Panc1 (cell line): ENCODE measurements around the gene CENPP. TPM values are rescaled to one million over a fixed set of nuclear protein-coding genes. Genes with fewer than 3 reads are reported as not detected.

Source experiments
- ATAC-seq: fragments of 200-7000 bp; cut with Tn5 transposase; 2 replicates; pipeline ENCODE4 v1.9.1; 2020; ENCODE audit warnings: mild to moderate bottlenecking, moderate library complexity
- BruUV-seq: library from RNA; stranded (reverse); fragments of 400-500 nt; replicated peaks from 2 replicates; lab custom pipeline; 2021; lab: Mats Ljungman, UMichigan
- CTCF ChIA-PET: fragments of 300-600 bp; sonication (Branson Sonifier 250); formaldehyde crosslinking; loops from one replicate; lab custom pipeline; 2022; ENCODE audit warnings: antibody characterized with exemption; lab: Charles Lee
- POLR2A ChIA-PET: fragments of 300-600 bp; sonication (Branson Sonifier 250); formaldehyde crosslinking; loops from one replicate; lab custom pipeline; 2022; ENCODE audit warnings: antibody characterized with exemption; lab: Charles Lee
- DNase-seq: peaks from one replicate; pipeline ENCODE4 v3.0.0-alpha.2; 2010; ENCODE audit warnings: low read depth, low spot score
- H3K27ac ChIP-seq: 2 replicates; pipeline ENCODE4 v1.5.1; 2011; ENCODE audit warnings: mild to moderate bottlenecking, low read length, inconsistent platforms
- H3K27me3 ChIP-seq: fragments of 200-500 bp; sonication (Bioruptor generic); 2 replicates; pipeline ENCODE4 v1.6.0; 2014; ENCODE audit warnings: low read length, inconsistent platforms; ENCODE audit not compliant: control insufficient read depth, insufficient read depth
- H3K36me3 ChIP-seq: fragments of 200-500 bp; sonication (Bioruptor generic); 2 replicates; pipeline ENCODE4 v1.5.1; 2014; ENCODE audit warnings: inconsistent platforms, mild to moderate bottlenecking, low read length, moderate library complexity; ENCODE audit not compliant: control insufficient read depth, insufficient read depth
- H3K4me1 ChIP-seq: 2 replicates; pipeline ENCODE4 v1.5.1; 2011; ENCODE audit warnings: inconsistent platforms, mild to moderate bottlenecking, low read length, moderate library complexity; ENCODE audit not compliant: control insufficient read depth, insufficient read depth
- H3K4me3 ChIP-seq, 2 experiments: 2 replicates each; pipeline ENCODE4 v1.5.1; 2011 to 2012; ENCODE audit warnings: low read depth in 2 of 2, low read length in 2 of 2, mild to moderate bottlenecking in 2 of 2, inconsistent platforms in 1 of 2, moderate library complexity in 1 of 2
- H3K9me3 ChIP-seq: fragments of 200-500 bp; sonication (Bioruptor generic); 2 replicates; pipeline ENCODE4 v1.5.1; 2014; ENCODE audit warnings: low read depth, mild to moderate bottlenecking, inconsistent platforms, low read length, moderate library complexity; ENCODE audit not compliant: control insufficient read depth, insufficient read depth
- CTCF ChIP-seq: fragments of 450-650 bp; IDR thresholded peaks from 2 replicates; pipeline ENCODE4 v1.5.1; 2017; ENCODE audit warnings: mild to moderate bottlenecking
- POLR2AphosphoS5 ChIP-seq: IDR thresholded peaks from 2 replicates; pipeline ENCODE4 v1.6.1; 2012; ENCODE audit warnings: mild to moderate bottlenecking, low read depth, low read length, moderate library complexity
- REST ChIP-seq, 2 experiments: IDR thresholded peaks; 2 replicates each; pipeline ENCODE4 v1.6.1; 2011 to 2012; ENCODE audit warnings: low read depth in 2 of 2, control low read depth in 1 of 2, low read length in 1 of 2, mild to moderate bottlenecking in 1 of 2, moderate library complexity in 1 of 2; ENCODE audit not compliant: insufficient read depth in 1 of 2
- SIN3A ChIP-seq: IDR thresholded peaks from 2 replicates; pipeline ENCODE4 v1.6.1; 2012; ENCODE audit warnings: low read depth, mild to moderate bottlenecking, low read length, moderate library complexity, borderline replicate concordance; ENCODE audit not compliant: insufficient read depth
- TCF7L2 ChIP-seq: IDR thresholded peaks from 2 replicates; pipeline ENCODE4 v1.6.1; 2011; ENCODE audit warnings: mild to moderate bottlenecking, low read depth, low read length, inconsistent platforms
- in situ Hi-C: cut with HindIII; loops from 2 replicates; pipeline ENCODE4 v1.10.0; 2016; ENCODE audit warnings: low sequenced_read_pairs, low pct_unique_long_range_greater_than_20kb
- intact Hi-C: fragments of 100-400 bp; cut with micrococcal nuclease; formaldehyde crosslinking; loops from one replicate; pipeline ENCODE4 v1.10.0; 2022; ENCODE audit not compliant: unreplicated experiment
- total RNA-seq: library from RNA; stranded (reverse); gene quantifications from one replicate; pipeline ENCODE4 v1.2.1, GENCODE V29; 2021; ENCODE audit not compliant: unreplicated experiment

The CENPP gene
- total RNA-seq, 1 experiment from 2014 or later: 6.7 TPM

- TF ChIP-seq CTCF: no peak
- TF ChIP-seq POLR2AphosphoS5: no peak
- TF ChIP-seq SIN3A: no peak
- no peak for TF ChIP-seq REST (IDR thresholded peaks at IDR 0.05; ENCODE audit: insufficient read depth in 1 of 2, low read depth in 2 of 2, low read length in 1 of 2)
- no peak for TF ChIP-seq TCF7L2
- Histone ChIP-seq H3K36me3 (no peaks in the 10 kb centered on the region), H3K9me3 (no peaks in the 10 kb centered on the region; the same call in 1 of the 2 replicates), H3K27ac (no peak overlapping the region), H3K27me3 (no peaks in the 10 kb centered on the region), H3K4me1 (no peaks in the 10 kb centered on the region), H3K4me3 (no peak overlapping the region)
- ChIA-PET POLR2A (no interaction called here), CTCF (no interaction called here)
- ATAC-seq: no peak
- DNase-seq: no peak
- in situ Hi-C loops: no loop called here
- intact Hi-C loops: no loop called here
- no TSS peak for BruUV-seq
Observed at GRCh38 chr9:92342825-92343488, 17.2 kb downstream of the CENPP start.

- in situ Hi-C loops (no loop called here), intact Hi-C loops (no loop called here)
- H3K36me3 ChIP-seq: no peaks in the 10 kb centered on the region
- no peak for ATAC-seq
- H3K27me3 ChIP-seq: no peaks in the 10 kb centered on the region
- CTCF ChIA-PET: no interaction called here
- no peak overlapping the region for H3K27ac ChIP-seq
- POLR2A ChIA-PET: no interaction called here
- H3K9me3 ChIP-seq: no peaks in the 10 kb centered on the region
- TF ChIP-seq CTCF (no peak), TCF7L2 (no peak), POLR2AphosphoS5 (no peak), SIN3A (no peak), REST (IDR thresholded peaks at IDR 0.05; ENCODE audit: insufficient read depth in 1 of 2, low read depth in 2 of 2, low read length in 1 of 2) (no peak)
- no peak overlapping the region for H3K4me3 ChIP-seq
- BruUV-seq: no TSS peak
- H3K4me1 ChIP-seq: no peaks in the 10 kb centered on the region
- no peak for DNase-seq
Observed at GRCh38 chr9:92345582-92345981, 19.8 kb downstream of the CENPP start.
